GM21390 (cell line): ENCODE data around the gene RNF11.
A peak's percentile ranks its signal among the peaks of the same experiment; 100 is the strongest.

Experiments used
- ATAC-seq: cut with Tn5 transposase; IDR thresholded peaks from one replicate; pipeline ENCODE4 v1.9.1; 2021; ENCODE audit not compliant: unreplicated experiment

Gene RNF11

DNA sequence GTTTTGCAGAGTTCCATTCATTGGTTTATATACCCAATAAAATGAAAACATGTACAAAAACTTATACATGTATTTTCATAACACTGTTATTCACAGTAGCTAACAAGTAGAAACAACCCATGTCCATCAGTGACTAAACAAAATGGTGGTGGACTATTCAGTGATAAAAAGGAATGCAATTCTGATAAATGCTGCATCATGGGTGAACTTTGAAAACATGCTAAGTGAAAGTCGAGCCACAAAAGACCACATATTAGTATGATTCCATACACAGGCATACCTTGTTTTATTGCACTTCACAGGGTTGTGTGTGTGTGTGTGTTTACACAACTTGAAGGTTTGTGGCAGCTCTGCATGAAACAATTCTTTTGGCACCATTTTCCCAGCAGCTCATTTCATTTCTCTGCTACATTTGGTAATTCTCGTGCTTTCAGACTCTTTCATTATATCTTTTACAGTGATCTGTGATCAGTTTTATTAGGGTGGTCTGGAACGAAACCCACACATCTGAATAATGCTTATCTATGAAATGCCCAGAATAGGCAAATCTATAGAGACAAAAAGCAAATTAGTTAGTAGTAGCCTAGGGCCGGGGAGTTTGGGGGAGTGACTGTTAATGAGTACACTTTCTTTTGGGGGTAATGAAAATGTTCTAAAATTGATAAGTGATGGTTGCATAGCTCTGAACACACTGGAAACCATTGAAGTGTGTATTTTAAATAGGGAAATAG is 27.2 kb downstream of the RNF11 start:
- ATAC-seq, result no peak

DNA sequence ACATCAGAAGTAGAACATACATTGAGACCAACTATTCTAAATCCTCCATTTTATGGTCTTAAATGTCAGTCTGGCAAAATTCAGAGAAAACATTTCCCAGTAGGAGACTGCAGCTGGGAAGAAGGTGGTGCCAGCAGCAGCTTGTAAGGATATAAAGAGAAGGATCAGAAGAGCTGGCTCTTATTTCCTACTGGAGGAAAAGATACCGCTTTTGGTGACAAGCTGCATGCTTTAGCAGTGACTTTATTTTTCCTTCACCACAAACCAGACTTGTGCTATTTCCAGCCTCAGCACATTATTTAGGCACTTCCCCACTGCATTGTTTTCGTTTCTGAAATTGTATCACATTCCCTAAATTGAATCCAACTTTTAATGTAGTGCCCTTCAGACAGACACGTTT is 28.4 kb downstream of the RNF11 start:
- no peak for ATAC-seq

DNA sequence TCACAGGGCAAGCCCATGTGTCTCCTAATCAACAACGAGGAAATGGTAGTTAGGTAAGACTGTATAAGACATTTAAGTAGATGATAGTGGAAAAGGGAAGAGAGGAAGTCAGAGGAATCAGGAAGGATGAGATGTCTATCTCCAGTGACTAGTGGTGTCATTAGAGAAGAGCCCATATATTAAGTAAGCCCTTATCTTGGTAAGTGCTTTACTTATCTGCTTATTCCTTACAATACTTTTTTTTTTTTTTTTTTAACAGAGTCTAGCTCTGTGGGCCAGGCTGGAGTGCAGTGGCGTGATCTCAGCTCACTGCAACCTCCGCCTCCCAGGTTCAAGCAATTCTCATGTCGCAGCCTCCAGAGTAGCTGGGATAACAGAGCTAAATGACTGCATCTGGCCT is 29.5 kb downstream of the RNF11 start:
- no peak for ATAC-seq

DNA sequence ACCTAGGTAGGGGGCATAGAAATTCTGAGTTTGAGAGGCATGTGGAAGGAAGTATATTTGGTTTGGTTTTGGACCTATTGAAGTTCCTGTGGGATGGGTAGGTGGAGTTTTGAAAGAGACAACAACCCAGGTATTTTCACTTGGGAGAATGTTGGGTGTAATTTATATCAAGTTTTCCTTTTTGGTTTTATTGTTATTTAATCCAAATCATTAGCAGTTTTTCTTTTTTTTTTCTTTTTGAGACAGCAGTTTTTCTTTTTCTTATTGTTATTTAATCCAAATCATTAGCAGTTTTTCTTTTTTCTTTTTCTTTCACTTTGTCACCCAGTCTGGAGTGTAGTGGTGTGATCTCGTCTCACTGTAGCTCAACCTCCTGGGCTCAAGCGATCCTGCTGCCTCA is 30.1 kb downstream of the RNF11 start:
- ATAC-seq, result no peak

DNA sequence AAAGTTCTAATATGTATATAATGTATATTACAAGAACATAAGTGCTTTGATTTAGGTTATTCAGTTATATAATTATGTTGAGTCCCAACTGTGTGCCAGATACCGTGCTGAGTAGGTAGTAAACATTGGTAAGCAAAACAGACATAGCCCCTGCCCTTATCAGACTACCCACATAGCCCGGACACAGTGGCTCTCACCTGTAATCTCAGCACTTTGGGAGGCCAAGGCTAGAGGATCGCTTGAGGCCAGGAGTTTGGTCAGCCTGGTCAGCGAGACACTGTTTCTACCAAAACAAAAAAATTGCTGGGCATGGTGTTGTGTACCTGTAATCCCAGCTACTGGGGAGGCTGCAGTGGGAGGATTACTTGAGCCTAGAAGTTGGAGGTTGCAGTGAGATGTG is 30.7 kb downstream of the RNF11 start:
- no peak for ATAC-seq

DNA sequence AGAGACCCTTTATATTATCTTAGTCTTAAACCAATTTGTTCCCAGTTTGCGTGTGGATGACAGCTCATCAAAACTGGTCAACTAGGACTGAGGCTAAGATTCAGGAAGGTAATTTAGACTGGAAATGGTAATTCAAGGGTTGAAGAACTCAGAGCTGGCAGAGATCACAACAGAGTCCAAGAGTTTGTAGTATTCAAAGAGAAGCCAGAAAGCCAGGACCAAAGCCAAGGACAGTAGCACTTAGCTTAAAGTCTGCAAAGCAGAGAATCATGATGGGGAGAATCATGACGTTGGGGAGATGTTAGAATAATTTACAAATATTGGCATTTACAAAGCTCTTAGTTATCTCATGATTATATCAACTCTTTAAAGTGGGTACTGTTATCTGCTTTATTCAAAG is 32.6 kb downstream of the RNF11 start:
- ATAC-seq, result peak; percentile 36

DNA sequence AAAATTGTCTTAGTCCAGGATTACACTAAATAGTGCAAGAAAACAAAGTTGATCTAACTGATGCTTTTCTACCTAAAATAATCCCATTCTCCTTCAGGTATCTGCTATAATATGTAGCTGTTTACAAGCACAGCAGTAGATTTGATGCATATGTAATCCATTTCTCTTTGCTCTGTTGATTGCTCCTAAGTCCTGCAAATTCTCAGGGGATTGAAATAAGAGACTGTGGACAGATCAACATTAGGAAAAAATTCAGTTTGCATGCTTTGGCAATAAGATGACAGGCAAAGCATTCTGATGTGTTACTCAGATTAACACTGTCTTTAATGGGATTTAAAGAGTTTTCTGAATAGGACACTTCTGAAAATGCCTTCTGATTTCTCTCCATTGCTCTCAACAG is 34.7 kb downstream of the RNF11 start:
- ATAC-seq, result no peak

DNA sequence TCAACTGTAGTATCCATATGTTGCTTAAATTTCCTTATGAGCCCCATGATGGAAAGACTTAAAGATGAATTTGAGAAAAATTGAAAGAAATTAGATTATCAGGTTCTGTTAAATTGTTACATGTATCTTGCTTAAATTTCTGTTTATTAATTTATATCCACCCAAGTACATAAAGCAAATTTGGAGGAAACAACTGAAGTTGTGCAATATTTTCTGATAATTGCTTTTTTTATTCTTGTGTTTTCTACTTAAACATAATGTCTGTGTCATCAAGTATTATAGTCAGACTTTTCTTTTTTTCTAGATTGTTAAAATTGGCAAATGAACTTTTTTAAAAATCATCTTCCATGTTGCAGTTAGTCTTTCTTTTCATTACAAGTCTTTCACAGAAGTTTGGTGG is 36.8 kb downstream of the RNF11 start:
- ATAC-seq, result no peak

DNA sequence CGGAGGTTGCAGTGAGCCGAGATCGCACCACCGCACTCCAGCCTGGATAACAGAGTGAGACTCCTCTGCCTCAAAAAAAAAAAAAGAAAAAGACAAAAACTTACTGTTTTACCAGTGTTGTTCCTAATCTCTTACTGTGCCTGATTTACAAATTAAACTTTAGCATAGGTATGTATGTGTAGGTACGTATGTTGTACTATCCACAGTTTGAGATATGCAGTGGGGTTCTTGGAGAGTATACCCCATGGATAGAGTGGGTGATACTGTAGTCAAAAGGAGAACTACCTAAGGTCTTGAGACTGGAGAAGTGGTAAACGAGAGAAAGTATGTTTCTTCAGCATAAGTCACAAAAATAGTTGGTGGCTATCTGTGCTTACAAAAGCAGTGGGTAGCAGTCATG is 38.6 kb downstream of the RNF11 start:
- ATAC-seq, result no peak

DNA sequence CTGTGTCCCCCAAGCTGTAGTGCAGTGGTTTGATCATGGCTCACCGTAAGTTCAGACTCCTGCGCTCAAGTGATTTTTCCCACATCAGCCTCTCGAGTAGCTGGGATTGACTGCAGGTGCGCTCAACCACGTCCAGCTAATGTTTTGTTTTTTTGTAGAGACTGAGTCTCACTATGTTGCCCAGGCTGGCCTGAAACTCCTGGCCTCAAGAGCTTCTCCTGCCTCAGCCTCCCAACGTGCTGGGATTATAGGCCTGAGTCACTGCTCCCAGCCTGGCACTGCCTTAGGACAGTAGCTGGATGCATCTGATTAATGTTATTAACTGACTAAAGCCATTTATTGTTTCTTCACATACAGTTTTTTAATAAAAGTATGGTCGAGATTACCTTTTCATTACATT is 40.2 kb downstream of the RNF11 start:
- no peak for ATAC-seq

DNA sequence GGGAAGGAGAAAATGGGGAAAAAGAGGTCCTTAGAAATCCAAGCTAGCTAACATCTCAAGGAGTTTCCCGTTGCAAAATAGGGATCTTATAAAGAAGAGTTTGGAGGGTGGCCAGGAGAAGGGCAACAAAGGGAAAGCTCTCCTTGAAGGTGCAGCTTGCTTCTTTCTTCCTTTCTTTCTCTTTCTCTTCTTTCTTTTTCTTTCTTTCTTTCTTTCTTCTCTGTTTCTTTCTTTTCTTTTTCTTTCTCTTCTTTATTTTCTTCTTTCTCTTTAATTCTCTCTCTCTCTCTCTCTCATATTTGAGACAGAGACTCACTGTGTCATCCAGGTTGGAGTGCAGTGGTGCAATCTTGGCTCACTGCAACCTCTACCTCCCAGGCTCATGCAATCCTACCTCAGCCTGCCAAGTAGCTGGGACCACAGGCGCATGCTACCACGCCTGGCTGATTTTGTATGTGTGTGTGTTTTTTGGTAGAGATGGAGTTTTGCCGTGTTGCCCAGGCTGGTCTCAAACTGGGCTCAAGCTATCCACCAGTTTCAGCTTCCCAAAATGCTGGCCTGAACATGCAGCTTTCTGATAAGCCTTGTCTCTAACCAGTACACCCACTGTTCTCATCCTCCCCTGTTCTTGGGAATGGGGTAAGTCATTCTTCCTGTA is 44.4 kb downstream of the RNF11 start:
- ATAC-seq, result no peak

DNA sequence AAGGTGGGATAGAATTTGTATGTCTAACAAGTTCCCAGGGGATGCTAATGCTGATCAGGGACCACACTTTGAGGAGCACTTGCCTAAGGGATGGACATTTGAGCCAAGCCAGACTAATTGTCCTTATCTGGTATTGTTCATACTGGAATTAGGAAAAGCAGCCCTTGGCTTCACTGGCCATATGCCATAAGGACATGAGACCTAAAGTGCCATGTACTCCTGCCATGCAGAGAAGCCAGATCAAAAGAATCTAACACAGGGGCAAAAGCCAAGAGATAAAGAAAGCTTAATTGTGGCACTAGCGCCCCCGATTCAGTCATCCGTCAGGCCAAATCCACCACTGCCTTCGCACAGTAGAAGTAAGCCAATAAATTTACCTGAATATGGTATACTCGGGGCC is 45.7 kb downstream of the RNF11 start:
- no peak for ATAC-seq

DNA sequence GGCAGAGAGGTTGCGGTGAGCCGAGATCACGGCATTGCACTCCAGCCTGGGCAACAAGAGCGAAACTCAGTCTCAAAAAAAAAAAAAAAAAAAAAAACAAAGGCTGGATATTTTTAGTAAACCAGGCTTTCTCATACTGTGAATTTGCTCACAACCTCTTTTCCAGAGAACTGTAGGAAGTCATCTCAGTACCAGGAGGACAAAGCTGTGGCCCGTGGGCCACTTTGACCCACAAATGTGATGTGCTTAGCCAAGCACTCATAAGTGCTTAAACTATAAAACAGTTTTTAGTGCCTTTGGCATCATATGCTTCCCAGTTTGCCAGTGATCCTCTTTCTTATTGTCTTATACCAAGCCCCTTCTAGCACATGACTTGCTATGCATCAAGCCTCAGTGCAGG is 46.5 kb downstream of the RNF11 start:
- ATAC-seq, result no peak

DNA sequence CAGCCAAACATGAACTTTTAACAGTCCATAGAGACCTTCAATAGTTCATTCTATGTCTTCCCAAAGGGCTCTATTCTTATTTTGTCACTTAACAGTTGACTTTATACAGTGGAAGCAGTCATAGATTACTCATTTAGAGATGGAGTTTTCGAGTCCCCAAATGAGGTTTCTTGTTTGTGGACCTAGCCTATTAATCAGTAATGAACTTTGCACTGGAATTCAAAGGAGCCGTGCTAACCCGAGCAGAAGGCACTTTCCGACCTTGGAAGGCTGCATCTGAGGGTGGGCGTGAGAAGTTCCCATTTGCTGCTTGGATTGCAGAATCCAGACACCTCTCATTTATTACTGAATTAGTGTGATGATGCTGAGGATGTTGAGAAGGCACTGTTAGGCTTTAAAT is 47.9 kb downstream of the RNF11 start:
- no peak for ATAC-seq

DNA sequence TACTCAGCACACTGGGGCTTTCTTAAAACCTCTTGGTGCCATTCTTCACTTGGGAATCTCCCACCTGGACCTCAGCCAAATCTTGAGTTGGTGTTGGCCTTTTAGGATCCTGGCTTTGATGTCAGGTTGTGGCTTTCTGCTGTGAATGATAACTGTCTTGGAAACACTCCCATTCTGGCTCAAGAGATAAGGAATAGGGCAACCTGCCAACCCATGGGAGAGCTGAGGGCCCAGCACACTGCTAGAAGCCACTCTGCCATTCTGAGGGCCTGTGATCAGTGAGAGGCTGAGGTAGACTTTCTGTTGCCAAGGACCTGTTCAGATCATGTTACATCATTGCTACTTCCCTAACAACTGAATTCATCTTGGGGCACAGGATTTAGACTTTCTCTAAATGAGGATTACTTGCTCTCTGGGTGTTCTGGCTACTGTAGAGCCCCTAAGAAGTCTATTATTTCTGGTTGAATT is 48.4 kb downstream of the RNF11 start:
- peak; percentile 44 for ATAC-seq

DNA sequence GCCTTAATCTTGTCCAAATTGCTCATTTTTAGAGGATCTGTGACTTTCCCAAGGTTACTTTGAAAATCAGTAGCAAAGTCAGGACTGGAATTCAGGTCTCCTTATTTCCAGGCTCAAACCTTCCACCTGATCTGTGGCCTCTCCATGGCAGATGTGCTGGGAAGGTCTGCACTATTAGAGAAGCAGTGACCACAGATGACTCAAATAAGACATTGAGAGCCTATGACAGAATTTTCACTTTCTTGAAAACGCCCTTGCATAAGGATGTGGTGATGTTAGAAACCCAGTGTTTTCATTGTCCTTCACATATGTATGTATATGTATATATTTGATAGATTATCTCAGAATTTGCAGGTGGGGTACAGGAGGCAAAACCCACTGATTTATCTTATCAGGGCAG is 49.0 kb downstream of the RNF11 start:
- ATAC-seq, result peak; percentile 95

DNA sequence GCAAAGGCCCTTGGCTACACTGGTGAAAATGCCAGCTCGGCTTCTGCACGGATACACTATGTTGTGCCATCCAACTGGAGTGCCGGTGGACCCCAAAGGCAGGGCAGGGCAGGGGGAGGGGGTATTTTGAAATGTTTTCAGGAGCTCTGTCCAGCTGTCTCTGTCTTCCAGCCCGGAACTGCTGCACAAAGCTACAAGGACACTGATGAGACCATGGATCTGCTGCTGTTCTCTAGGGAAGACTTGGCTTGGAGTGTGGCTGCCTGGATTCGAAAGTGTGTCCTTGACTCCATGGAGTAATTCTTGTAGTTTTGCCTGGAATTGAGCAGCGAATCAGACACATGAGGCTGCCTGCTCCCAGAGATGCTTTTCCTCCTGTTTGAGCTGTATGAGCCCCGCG is 51.9 kb downstream of the RNF11 start:
- ATAC-seq, result no peak

DNA sequence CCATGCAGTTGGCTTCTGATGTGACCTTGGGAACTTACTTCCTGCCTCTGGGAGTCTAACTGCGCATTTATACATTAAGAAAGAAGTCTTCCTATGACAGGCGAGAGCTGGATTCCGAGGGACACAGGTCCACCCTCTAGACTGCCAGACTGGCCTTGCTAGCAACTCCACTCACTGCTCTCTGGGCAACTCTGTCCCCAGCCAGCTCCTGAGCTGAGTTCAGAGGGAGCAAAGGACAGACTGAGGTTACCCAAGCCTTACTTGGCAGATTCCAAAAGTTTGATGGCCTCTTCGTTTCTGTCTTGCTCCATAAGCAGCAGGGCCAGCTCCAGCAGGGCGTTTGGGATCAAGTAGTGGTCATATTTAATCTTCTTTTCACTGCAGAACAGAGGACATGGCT is 52.5 kb downstream of the RNF11 start:
- ATAC-seq, result no peak

DNA sequence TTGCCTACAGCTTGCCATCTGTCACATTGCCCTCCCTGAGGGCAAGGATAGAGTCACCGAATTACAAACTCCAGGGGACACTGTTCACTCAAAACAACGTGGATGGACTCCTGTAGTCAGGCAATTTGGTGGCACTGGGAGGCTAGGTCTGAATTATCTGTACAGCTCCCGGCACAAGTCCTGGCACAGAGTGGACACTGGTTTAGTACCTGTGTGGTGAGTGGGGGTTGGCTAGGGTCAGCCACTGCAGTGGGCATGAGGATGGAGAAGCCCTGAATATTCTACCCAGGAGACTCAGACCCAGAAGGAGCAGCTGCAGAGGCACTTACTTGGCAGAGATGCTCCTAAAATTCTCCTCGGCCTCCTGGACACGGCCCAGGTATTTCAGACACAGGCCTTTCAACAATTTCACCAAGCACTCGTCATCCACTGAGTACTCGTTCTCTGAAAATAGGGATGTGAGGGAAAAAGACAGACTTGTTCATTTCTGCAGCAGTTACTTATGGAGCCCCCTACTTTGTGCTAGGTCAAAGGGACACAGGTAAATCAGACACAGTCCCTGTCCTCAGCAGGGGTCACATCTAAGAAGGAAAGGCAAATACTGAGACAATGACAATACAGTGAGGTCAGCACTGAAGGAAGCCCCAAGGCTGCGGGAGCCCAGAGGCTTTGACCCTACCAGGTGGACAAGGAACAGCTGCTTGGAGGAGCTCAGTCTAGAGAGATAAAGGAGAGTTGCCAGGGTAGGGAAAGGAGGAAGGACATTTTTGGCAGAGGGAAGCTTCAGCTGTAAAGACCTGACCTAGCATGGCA is 53.8 kb downstream of the RNF11 start:
- ATAC-seq, result no peak

DNA sequence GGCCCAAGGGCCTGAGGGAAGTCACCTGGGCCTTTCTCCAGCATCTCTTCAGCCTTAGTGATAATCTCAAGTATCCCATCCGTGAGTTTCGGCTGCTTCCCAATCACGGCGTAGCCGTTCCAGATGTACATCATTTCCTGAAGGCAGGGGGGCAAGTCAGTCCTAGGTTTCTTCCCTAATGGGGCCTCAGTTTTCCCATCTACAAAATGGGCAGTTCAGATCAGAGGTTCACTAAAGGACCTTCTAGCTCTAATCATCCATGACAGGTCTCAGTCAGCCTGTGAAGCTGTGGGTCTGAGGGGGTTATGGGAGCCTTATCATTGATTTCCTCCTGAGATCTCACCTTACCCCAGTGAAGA is 54.4 kb downstream of the RNF11 start:
- ATAC-seq, result no peak

DNA sequence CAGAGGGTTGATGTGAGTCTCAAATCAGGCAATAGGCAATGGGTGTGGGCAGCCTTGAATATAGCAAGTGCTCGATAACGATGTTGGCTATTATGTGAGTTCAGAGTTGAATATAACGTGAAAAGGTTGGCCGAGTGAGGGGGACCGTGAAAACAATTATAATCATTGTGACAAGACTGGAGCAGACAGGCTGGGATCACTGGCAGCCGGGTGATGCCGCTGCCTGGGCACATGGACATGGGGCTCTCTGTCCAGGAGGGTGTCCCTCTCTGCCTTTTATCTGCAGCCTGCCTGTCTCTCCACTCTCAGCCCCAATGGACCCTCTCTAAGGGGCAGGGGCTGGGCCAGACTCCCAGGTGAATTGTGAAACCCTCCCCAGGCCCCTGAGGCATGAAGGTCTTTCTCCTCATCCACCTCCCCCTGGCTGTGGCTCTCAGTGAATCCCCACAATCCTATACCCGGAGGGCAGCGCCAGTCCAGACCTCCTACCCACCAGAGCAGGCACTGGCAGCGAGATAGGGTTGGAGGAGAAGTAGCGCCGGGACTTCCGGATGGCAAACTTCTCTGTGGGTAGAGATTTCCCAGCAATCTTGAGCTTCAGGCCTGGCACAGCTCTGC is 57.9 kb downstream of the RNF11 start:
- ATAC-seq, result no peak
